Measurements from ENCODE around the gene ANKH. TPM values are rescaled to one million over a fixed set of nuclear protein-coding genes. Genes with fewer than 3 reads are reported as not detected.

Gene ANKH
- polyA plus RNA-seq, 1 donor from 2014 or later, result 9.9 TPM

DNA sequence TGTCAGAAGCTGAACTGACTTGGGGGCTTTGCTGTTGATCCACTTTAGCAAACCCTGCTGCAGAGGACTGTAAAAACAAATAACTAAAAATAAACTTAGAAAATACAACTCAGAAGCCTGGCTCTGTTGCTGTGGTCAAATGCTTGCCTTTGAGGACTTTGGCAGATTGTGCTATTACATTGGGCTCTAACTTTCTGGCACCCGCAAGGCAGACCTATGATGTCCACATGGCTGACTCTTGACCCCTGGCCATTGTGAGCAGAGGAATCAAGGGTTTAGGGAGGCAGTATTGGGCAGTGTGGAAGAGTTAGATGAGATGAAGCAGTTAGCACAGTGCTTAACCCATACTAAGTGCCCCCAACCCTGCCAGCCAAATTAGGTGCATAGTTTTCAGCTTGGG is 173.1 kb downstream of the ANKH start:
- Histone ChIP-seq H3K4me3 (ENCODE audit: low read length) (no peak overlapping the region), H3F3A (ENCODE audit: insufficient read depth, low read length, poor library complexity, severe bottlenecking) (no peaks in the 10 kb centered on the region), H3K27ac (ENCODE audit: low read length) (no peak overlapping the region), H4K20me1 (ENCODE audit: insufficient read depth) (no peaks in the 10 kb centered on the region), H3K27me3 (ENCODE audit: insufficient read depth, low read depth, low read length) (no peaks in the 10 kb centered on the region), H2AFZ (ENCODE audit: low read depth, low read length) (no peak overlapping the region), H3K4me2 (ENCODE audit: low read length) (no peak overlapping the region), H3K9ac (ENCODE audit: low read length) (no peak overlapping the region), H3K36me3 (ENCODE audit: insufficient read depth, low read length) (peaks cover under 1% of the 10 kb centered on the region), H3K79me2 (replicated peaks; ENCODE audit: insufficient read depth, low read length) (no peaks in the 10 kb centered on the region), H3K9me3 (ENCODE audit: low read length) (no peaks in the 10 kb centered on the region), H3K9me2 (ENCODE audit: insufficient read depth, low read length) (no peaks in the 10 kb centered on the region)
- TF ChIP-seq TAF1 (IDR thresholded peaks at IDR 0.05; ENCODE audit: low read depth), result no peak
- no peak for TF ChIP-seq SMC3 (conservative IDR thresholded peaks at IDR 0.05; ENCODE audit: poor library complexity)
- no peak for TF ChIP-seq POLR2AphosphoS5 (IDR thresholded peaks at IDR 0.05)
- TF ChIP-seq, protein P1, sequence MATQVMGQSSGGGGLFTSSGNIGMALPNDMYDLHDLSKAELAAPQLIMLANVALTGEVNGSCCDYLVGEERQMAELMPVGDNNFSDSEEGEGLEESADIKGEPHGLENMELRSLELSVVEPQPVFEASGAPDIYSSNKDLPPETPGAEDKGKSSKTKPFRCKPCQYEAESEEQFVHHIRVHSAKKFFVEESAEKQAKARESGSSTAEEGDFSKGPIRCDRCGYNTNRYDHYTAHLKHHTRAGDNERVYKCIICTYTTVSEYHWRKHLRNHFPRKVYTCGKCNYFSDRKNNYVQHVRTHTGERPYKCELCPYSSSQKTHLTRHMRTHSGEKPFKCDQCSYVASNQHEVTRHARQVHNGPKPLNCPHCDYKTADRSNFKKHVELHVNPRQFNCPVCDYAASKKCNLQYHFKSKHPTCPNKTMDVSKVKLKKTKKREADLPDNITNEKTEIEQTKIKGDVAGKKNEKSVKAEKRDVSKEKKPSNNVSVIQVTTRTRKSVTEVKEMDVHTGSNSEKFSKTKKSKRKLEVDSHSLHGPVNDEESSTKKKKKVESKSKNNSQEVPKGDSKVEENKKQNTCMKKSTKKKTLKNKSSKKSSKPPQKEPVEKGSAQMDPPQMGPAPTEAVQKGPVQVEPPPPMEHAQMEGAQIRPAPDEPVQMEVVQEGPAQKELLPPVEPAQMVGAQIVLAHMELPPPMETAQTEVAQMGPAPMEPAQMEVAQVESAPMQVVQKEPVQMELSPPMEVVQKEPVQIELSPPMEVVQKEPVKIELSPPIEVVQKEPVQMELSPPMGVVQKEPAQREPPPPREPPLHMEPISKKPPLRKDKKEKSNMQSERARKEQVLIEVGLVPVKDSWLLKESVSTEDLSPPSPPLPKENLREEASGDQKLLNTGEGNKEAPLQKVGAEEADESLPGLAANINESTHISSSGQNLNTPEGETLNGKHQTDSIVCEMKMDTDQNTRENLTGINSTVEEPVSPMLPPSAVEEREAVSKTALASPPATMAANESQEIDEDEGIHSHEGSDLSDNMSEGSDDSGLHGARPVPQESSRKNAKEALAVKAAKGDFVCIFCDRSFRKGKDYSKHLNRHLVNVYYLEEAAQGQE (IDR thresholded peaks at IDR 0.05; ENCODE audit: borderline replicate concordance), result no peak
- TF ChIP-seq RAD21 (conservative IDR thresholded peaks at IDR 0.05), result no peak
- TF ChIP-seq EZH2 (IDR thresholded peaks at IDR 0.05; ENCODE audit: borderline replicate concordance, insufficient read depth, low read length, poor library complexity, severe bottlenecking), result no peak
- TF ChIP-seq MXI1 (conservative IDR thresholded peaks at IDR 0.05; ENCODE audit: poor library complexity, severe bottlenecking), result no peak
- TF ChIP-seq EP300 (conservative IDR thresholded peaks at IDR 0.05; ENCODE audit: poor library complexity, severe bottlenecking), result no peak
- TF ChIP-seq CTCF (IDR thresholded peaks at IDR 0.05; ENCODE audit: poor library complexity, severe bottlenecking), result no peak

DNA sequence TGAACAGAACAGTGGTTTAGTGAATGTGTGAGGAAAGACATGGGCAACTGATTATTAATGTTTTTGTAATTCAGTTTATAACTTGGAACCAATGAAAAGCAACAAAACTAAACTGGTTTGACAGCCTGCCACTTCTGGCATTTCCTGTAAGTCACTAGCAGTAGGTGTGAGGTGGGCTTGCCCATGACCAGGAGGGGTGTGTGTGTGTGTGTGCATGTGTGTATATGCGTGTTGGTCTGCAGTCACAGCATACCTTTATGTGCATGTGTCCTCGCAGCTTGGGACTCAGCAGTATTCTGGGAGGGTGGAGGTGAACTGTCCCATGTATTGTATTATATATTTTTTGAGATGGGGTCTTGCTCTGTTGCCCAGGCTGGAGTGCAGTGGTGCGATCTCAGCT is 174.7 kb downstream of the ANKH start:
- Histone ChIP-seq H4K20me1 (ENCODE audit: insufficient read depth) (no peaks in the 10 kb centered on the region), H3K9me2 (ENCODE audit: insufficient read depth, low read length) (no peaks in the 10 kb centered on the region), H3K36me3 (ENCODE audit: insufficient read depth, low read length) (peaks cover 8% of the 10 kb centered on the region), H2AFZ (ENCODE audit: low read depth, low read length) (no peak overlapping the region), H3F3A (ENCODE audit: insufficient read depth, low read length, poor library complexity, severe bottlenecking) (no peaks in the 10 kb centered on the region), H3K9me3 (ENCODE audit: low read length) (no peaks in the 10 kb centered on the region), H3K27me3 (ENCODE audit: insufficient read depth, low read depth, low read length) (no peaks in the 10 kb centered on the region), H3K27ac (ENCODE audit: low read length) (no peak overlapping the region), H3K9ac (ENCODE audit: low read length) (no peak overlapping the region), H3K4me3 (ENCODE audit: low read length) (no peak overlapping the region), H3K79me2 (replicated peaks; ENCODE audit: insufficient read depth, low read length) (no peaks in the 10 kb centered on the region), H3K4me2 (ENCODE audit: low read length) (no peak overlapping the region)
- TF ChIP-seq EZH2 (IDR thresholded peaks at IDR 0.05; ENCODE audit: borderline replicate concordance, insufficient read depth, low read length, poor library complexity, severe bottlenecking) (no peak), CTCF (IDR thresholded peaks at IDR 0.05; ENCODE audit: poor library complexity, severe bottlenecking) (no peak), POLR2AphosphoS5 (IDR thresholded peaks at IDR 0.05) (no peak), EP300 (conservative IDR thresholded peaks at IDR 0.05; ENCODE audit: poor library complexity, severe bottlenecking) (no peak), RAD21 (conservative IDR thresholded peaks at IDR 0.05) (no peak), TAF1 (IDR thresholded peaks at IDR 0.05; ENCODE audit: low read depth) (no peak)
- TF ChIP-seq, protein P1 (IDR thresholded peaks at IDR 0.05; ENCODE audit: borderline replicate concordance), result no peak

All from neural cell (in vitro differentiated cells).